OCI-LY3 (cell line): ENCODE data around the gene SH2D2A.

Experiments
- H2AFZ ChIP-seq: fragments of 200-600, 300-600 bp; shearing (Covaris generic); 2 replicates; pipeline ENCODE4 v1.6.0; 2014; ENCODE audit warnings: antibody characterized with exemption, low read depth, low read length
- H3K27ac ChIP-seq: fragments of 200-600, 300-600 bp; sonication (generic); 2 replicates; pipeline ENCODE4 v1.5.1; 2014; ENCODE audit warnings: mild to moderate bottlenecking, low read length, moderate library complexity, mixed read lengths
- H3K27me3 ChIP-seq: fragments of 200-600, 300-600 bp; sonication (generic); 2 replicates; pipeline ENCODE4 v1.6.1; 2014; ENCODE audit warnings: low read depth, low read length, mixed read lengths
- H3K36me3 ChIP-seq: fragments of 200-600, 300-600 bp; sonication (generic); replicated peaks from 2 replicates; pipeline ENCODE3; 2014; ENCODE audit warnings: low read depth, low read length, mixed read lengths
- H3K4me1 ChIP-seq: fragments of 300-600, 200-600 bp; sonication (generic); 2 replicates; pipeline ENCODE4 v1.6.1; 2014; ENCODE audit warnings: low read length, mixed read lengths
- H3K4me2 ChIP-seq: fragments of 200-600, 300-600 bp; sonication (generic); 2 replicates; pipeline ENCODE4 v1.6.1; 2014; ENCODE audit warnings: low read length, mixed read lengths
- H3K4me3 ChIP-seq: fragments of 300-600, 200-600 bp; sonication (generic); 2 replicates; pipeline ENCODE4 v1.5.1; 2014; ENCODE audit warnings: antibody characterized with exemption, mild to moderate bottlenecking, low read length, moderate library complexity
- H3K79me2 ChIP-seq: fragments of 300-600, 200-600 bp; shearing (Covaris generic); 2 replicates; pipeline ENCODE4 v1.6.1; 2014; ENCODE audit warnings: mild to moderate bottlenecking, low read length, mixed read lengths
- H3K9ac ChIP-seq: fragments of 300-600, 200-600 bp; shearing (Covaris generic); 2 replicates; pipeline ENCODE4 v1.6.0; 2014; ENCODE audit warnings: mild to moderate bottlenecking, low read length, moderate library complexity
- H3K9me3 ChIP-seq: fragments of 200-600, 300-600 bp; shearing (Covaris generic); 2 replicates; pipeline ENCODE4 v1.6.1; 2014; ENCODE audit warnings: low read length, mixed read lengths; ENCODE audit not compliant: insufficient read depth
- H4K20me1 ChIP-seq: fragments of 200-600, 300-600 bp; sonication (generic); 2 replicates; pipeline ENCODE4 v1.6.1; 2016; ENCODE audit warnings: low read length, mixed read lengths; ENCODE audit not compliant: insufficient read depth
- CTCF ChIP-seq: fragments of 200-600, 300-600 bp; sonication (generic); IDR thresholded peaks from 2 replicates; pipeline ENCODE4 v1.5.1; 2014; ENCODE audit warnings: antibody characterized with exemption, low read length, low read depth
- EZH2phosphoT487 ChIP-seq: fragments of 200-600 bp; shearing (Covaris generic); IDR thresholded peaks from 2 replicates; pipeline ENCODE4 v1.6.1; 2018; ENCODE audit warnings: antibody characterized with exemption, mixed run types, low read depth

SH2D2A gene

GRCh38 chr1:156807627-156808026 is 9.0 kb downstream of the SH2D2A start:
- TF ChIP-seq EZH2phosphoT487 (no peak), CTCF (no peak)
- H3K27ac ChIP-seq = peak overlapping the region; percentile 88
- peak overlapping the region; percentile 99 for H3K4me2 ChIP-seq

GRCh38 chr1:156806512-156807440 is 9.9 kb downstream of the SH2D2A start:
- peak overlapping the region; percentile 99 for H3K4me2 ChIP-seq
- peak overlapping the region; percentile 88 for H3K27ac ChIP-seq

More at GRCh38 chr1:156807627-156808026, 9.0 kb downstream of the SH2D2A start:
- no peaks in the 10 kb centered on the region for H3K27me3 ChIP-seq
- no peaks in the 10 kb centered on the region for H3K9me3 ChIP-seq
- peaks cover 20% of the 10 kb centered on the region for H3K79me2 ChIP-seq
- no peaks in the 10 kb centered on the region for H4K20me1 ChIP-seq
- peak overlapping the region; percentile 79 for H3K4me3 ChIP-seq
- H3K9ac ChIP-seq = peak overlapping the region; percentile 93
- H3K36me3 ChIP-seq = peaks cover 13% of the 10 kb centered on the region
- H2AFZ ChIP-seq = no peak overlapping the region
- peaks cover 72% of the 10 kb centered on the region for H3K4me1 ChIP-seq

DNA sequence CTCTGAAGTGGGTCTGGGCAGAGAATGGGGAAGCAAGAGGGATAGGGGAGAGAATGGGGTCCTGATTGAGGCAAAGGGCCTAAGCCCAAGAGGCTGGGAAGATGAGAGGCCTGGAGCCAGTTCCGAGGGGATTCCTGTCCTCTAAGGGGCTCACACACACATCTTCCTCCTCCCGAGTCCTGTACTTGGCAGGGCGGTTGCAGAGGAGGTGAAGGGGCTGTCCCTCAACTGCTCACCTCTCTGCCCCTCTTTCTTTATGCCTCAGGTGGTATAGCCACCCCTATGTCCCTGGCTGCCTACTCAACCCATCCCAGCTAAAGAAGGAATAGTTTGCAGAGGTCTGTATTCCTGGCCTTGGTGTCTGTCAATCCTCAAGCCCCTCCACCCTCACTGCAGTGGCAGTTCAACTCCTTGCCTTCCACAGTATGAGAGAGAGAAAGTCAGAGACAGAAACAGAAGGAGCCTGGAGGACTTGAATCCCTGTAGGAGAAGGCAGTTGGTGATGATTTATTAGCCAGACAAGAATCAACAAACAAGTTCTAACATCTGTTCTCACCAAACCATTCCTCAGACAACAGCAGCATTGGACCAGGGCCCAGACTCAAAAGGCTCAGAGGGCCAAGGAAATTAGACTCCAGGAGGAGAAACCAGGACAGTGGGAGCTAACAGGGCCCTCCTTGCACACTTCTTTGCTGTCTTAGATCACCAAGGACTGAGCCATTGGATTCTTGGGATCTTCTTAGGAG is 10.7 kb downstream of the SH2D2A start:
- H2AFZ ChIP-seq = no peak overlapping the region
- H3K4me3 ChIP-seq = no peak overlapping the region
- H3K4me2 ChIP-seq = peak overlapping the region; percentile 99
- H3K4me1 ChIP-seq = peaks cover 72% of the 10 kb centered on the region
- H4K20me1 ChIP-seq = no peaks in the 10 kb centered on the region
- H3K36me3 ChIP-seq = peaks cover 17% of the 10 kb centered on the region
- H3K27me3 ChIP-seq = no peaks in the 10 kb centered on the region
- H3K9me3 ChIP-seq = no peaks in the 10 kb centered on the region
- H3K27ac ChIP-seq = peak overlapping the region; percentile 88
- H3K79me2 ChIP-seq = peaks cover 20% of the 10 kb centered on the region
- TF ChIP-seq CTCF (no peak), EZH2phosphoT487 (no peak)
- no peak overlapping the region; the same call in 1 of the 2 replicates for H3K9ac ChIP-seq

More at GRCh38 chr1:156806512-156807440, 9.9 kb downstream of the SH2D2A start:
- Histone ChIP-seq H3K27me3 (no peaks in the 10 kb centered on the region), H3K9ac (peak overlapping the region; percentile 35; the same call in 1 of the 2 replicates), H3K36me3 (peaks cover 9% of the 10 kb centered on the region), H3K79me2 (peaks cover 20% of the 10 kb centered on the region), H4K20me1 (no peaks in the 10 kb centered on the region), H2AFZ (no peak overlapping the region), H3K4me3 (peak overlapping the region; percentile 79), H3K9me3 (no peaks in the 10 kb centered on the region), H3K4me1 (peaks cover 72% of the 10 kb centered on the region)
- TF ChIP-seq CTCF = no peak
- TF ChIP-seq EZH2phosphoT487 = no peak
